Upper lobe of left lung (tissue), 6 donors: ENCODE measurements around the gene FAM227A. TPM values are rescaled to one million over a fixed set of nuclear protein-coding genes. Genes with fewer than 3 reads are reported as not detected.

Experiments used
- ATAC-seq, 2 donors: fragments of 200-7000 bp; cut with Tn5 transposase; one replicate each; pipeline ENCODE4 v1.9.1; 2022; ENCODE audit warnings: mild to moderate bottlenecking in 2 of 2, moderate library complexity in 2 of 2; ENCODE audit not compliant: low FRiP score in 2 of 2
- DNase-seq, 2 donors: peaks; one replicate each; pipeline ENCODE4 v3.0.0-alpha.2; 2019 to 2020
- H3K27ac ChIP-seq, 4 donors: fragments of 200-600 bp; sonication (generic); one replicate each; pipeline ENCODE4 v1.5.1; 2016 to 2019
- H3K27me3 ChIP-seq, 4 donors: fragments of 200-600 bp; sonication (generic); one replicate each; pipeline ENCODE4 v1.5.1; 2017 to 2019
- H3K36me3 ChIP-seq, 4 donors: fragments of 200-600 bp; sonication (generic); one replicate each; pipeline ENCODE4 v1.5.1; 2016 to 2019
- H3K4me1 ChIP-seq, 4 donors: fragments of 200-600 bp; sonication (generic); one replicate each; pipeline ENCODE4 v1.5.1; 2018 to 2019
- H3K4me3 ChIP-seq, 4 donors: fragments of 200-600 bp; sonication (generic); one replicate each; pipeline ENCODE4 v1.5.1; 2017 to 2019; ENCODE audit warnings: mild to moderate bottlenecking in 2 of 4, moderate library complexity in 1 of 4
- H3K9me3 ChIP-seq, 4 donors: fragments of 200-600 bp; sonication (generic); one replicate each; pipeline ENCODE4 v1.5.1; 2018 to 2019
- CTCF ChIP-seq, 6 experiments: fragments of 450-650 bp in 4 of 6; fragments of 200-600 bp in 2 of 6; sonication (generic) in 2 of 6; IDR thresholded peaks; one replicate each; pipeline ENCODE4 v1.5.1; 2016 to 2019; ENCODE audit warnings: antibody characterized with exemption in 6 of 6
- EP300 ChIP-seq, 4 donors: sonication (generic); formaldehyde crosslinking; IDR thresholded peaks; one replicate each; pipeline ENCODE4 v1.5.1; 2017; ENCODE audit warnings: antibody characterized with exemption in 4 of 4, control low read depth in 2 of 4
- POLR2A ChIP-seq, 4 donors: fragments of 450-650 bp; IDR thresholded peaks; one replicate each; pipeline ENCODE4 v1.5.1; 2016 to 2017; ENCODE audit warnings: antibody characterized with exemption in 4 of 4, mild to moderate bottlenecking in 2 of 4
- POLR2AphosphoS5 ChIP-seq, 2 donors: sonication (generic); formaldehyde crosslinking; IDR thresholded peaks; one replicate each; pipeline ENCODE4 v1.5.1; 2017; ENCODE audit warnings: antibody characterized with exemption in 2 of 2
- WGBS, 2 donors: methylation state at CpG; one replicate each; pipeline ENCODE4 v1.1.5; 2017 to 2018; 5-methylcytosine and 5-hydroxymethylcytosine counted together
- total RNA-seq, 6 donors: library from RNA; depleted of rRNA in 4 of 6; stranded (reverse); fragments of >200 nt in 4 of 6; gene quantifications; one replicate each; pipeline versions ENCODE4 v1.1.0 to v1.2.1, GENCODE V29; 2016 to 2021
- donor health status: DM: no; HTN: no; CAD: no; lungs with moderate emphysema.
- donor health status: DM: no; HTN: yes; CAD: no; lungs with severe emphysema.

FAM227A gene
- total RNA-seq, 6 donors from 2014 or later = 0.49 to 21.3 (median 8.3) TPM

GRCh38 chr22:38632528-38632927 is 23.7 kb downstream of the FAM227A start:
- ATAC-seq (no peak), DNase-seq (no peak)
- Histone ChIP-seq H3K36me3 (no peaks in the 10 kb centered on the region), H3K4me3 (no peak overlapping the region), H3K9me3 (no peaks in the 10 kb centered on the region), H3K4me1 (no peaks in the 10 kb centered on the region), H3K27ac (no peak overlapping the region), H3K27me3 (no peaks in the 10 kb centered on the region)
- TF ChIP-seq POLR2A (IDR thresholded peaks at IDR 0.05) (no peak), POLR2AphosphoS5 (IDR thresholded peaks at IDR 0.05) (no peak), CTCF (IDR thresholded peaks at IDR 0.05) (no peak), EP300 (IDR thresholded peaks at IDR 0.05) (no peak)
- 78 to 84% methylated on average over 3 of the region's 3 CpGs for WGBS, 2 donors

- 68 to 71% methylated on average over 9 of the region's 9 CpGs for WGBS, 2 donors
- H3K4me3 ChIP-seq = no peak overlapping the region
- no peaks in the 10 kb centered on the region for H3K36me3 ChIP-seq
- no peaks in the 10 kb centered on the region for H3K27me3 ChIP-seq
- DNase-seq (no peak), ATAC-seq (no peak)
- TF ChIP-seq POLR2A (IDR thresholded peaks at IDR 0.05) = no peak
- TF ChIP-seq EP300 (IDR thresholded peaks at IDR 0.05) = no peak
- TF ChIP-seq CTCF (IDR thresholded peaks at IDR 0.05) = no peak
- TF ChIP-seq POLR2AphosphoS5 (IDR thresholded peaks at IDR 0.05) = no peak
- no peaks in the 10 kb centered on the region for H3K4me1 ChIP-seq
- H3K9me3 ChIP-seq = no peaks in the 10 kb centered on the region
- H3K27ac ChIP-seq = no peak overlapping the region
Measured at GRCh38 chr22:38631724-38632123, 24.5 kb downstream of the FAM227A start.

- TF ChIP-seq EP300 (IDR thresholded peaks at IDR 0.05) = no peak
- no peak for TF ChIP-seq CTCF (IDR thresholded peaks at IDR 0.05)
- no peak for TF ChIP-seq POLR2A (IDR thresholded peaks at IDR 0.05)
- TF ChIP-seq POLR2AphosphoS5 (IDR thresholded peaks at IDR 0.05) = no peak
- ATAC-seq = no peak
- H3K4me1 ChIP-seq = no peaks in the 10 kb centered on the region
Measured at GRCh38 chr22:38629108-38629507, 27.1 kb downstream of the FAM227A start.

GRCh38 chr22:38628444-38628843 is 27.7 kb downstream of the FAM227A start:
- H3K4me3 ChIP-seq = no peak overlapping the region
- no peaks in the 10 kb centered on the region for H3K36me3 ChIP-seq
- no peaks in the 10 kb centered on the region for H3K4me1 ChIP-seq
- no peaks in the 10 kb centered on the region for H3K27me3 ChIP-seq
- TF ChIP-seq EP300 (IDR thresholded peaks at IDR 0.05) (no peak), CTCF (IDR thresholded peaks at IDR 0.05) (no peak), POLR2A (IDR thresholded peaks at IDR 0.05) (no peak)
- no peak overlapping the region for H3K27ac ChIP-seq
- 80 to 84% methylated on average over 5 of the region's 5 CpGs for WGBS, 2 donors
- ATAC-seq = no peak
- H3K9me3 ChIP-seq = no peaks in the 10 kb centered on the region
- DNase-seq = no peak

More at GRCh38 chr22:38629108-38629507, 27.1 kb downstream of the FAM227A start:
- no peak for DNase-seq
- no peaks in the 10 kb centered on the region for H3K27me3 ChIP-seq
- no peak overlapping the region for H3K27ac ChIP-seq
- H3K36me3 ChIP-seq = no peaks in the 10 kb centered on the region
- H3K4me3 ChIP-seq = no peak overlapping the region
- no peaks in the 10 kb centered on the region for H3K9me3 ChIP-seq
- 87 to 91% methylated on average over 4 of the region's 4 CpGs for WGBS, 2 donors

- Histone ChIP-seq H3K4me3 (no peak overlapping the region), H3K4me1 (no peaks in the 10 kb centered on the region), H3K9me3 (no peaks in the 10 kb centered on the region), H3K27me3 (no peaks in the 10 kb centered on the region), H3K27ac (no peak overlapping the region), H3K36me3 (no peaks in the 10 kb centered on the region)
- 75 to 77% methylated on average over 4 of the region's 4 CpGs for WGBS, 2 donors
- no peak for ATAC-seq
- TF ChIP-seq CTCF (IDR thresholded peaks at IDR 0.05) (no peak), POLR2A (IDR thresholded peaks at IDR 0.05) (no peak), EP300 (IDR thresholded peaks at IDR 0.05) (no peak), POLR2AphosphoS5 (IDR thresholded peaks at IDR 0.05) (no peak)
- no peak for DNase-seq
Measured at GRCh38 chr22:38623351-38623750, 32.8 kb downstream of the FAM227A start.
